Measurements from ENCODE around the gene PEAK1.
A peak's percentile ranks its signal among the peaks of the same experiment; 100 is the strongest.

Gene PEAK1

DNA sequence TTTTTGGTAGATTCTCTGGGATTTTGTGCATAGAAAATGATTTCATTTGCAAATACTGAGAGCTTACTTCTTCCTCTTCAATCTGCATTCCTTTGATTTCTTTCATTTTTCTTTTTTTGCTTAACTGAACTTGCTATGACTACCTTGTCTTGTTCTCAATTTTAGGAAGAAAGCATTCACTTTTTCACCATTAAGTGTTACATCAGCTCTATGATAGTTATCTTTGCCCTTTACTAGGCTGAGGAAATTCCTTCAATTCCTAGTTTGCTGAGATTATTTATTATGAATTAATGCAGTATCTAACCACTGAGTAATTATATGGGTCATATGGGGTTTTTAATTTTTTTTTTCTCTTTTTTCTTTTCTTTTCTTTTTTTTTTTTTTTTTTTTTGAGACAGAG is 172.8 kb downstream of the PEAK1 start:
- no peak overlapping the region for H3K9ac ChIP-seq (ENCODE audit: low read length)
- no peak overlapping the region for H4K12ac ChIP-seq (ENCODE audit: low read depth, low read length)
- H3K23ac ChIP-seq (ENCODE audit: low read length) = no peak overlapping the region
- H3K79me1 ChIP-seq (ENCODE audit: low read length) = no peaks in the 10 kb centered on the region
- H4K91ac ChIP-seq (ENCODE audit: low read depth, low read length) = no peak overlapping the region
- no peak overlapping the region for H3K27ac ChIP-seq (ENCODE audit: low read depth, low read length)
- no peak overlapping the region for H3K4me3 ChIP-seq (ENCODE audit: low read depth, low read length)
- no peaks in the 10 kb centered on the region for H3K9me3 ChIP-seq (ENCODE audit: insufficient read depth, low read depth, low read length)
- H3K36me3 ChIP-seq (ENCODE audit: control insufficient read depth in 1 of 2, insufficient read depth in 2 of 2, low read length in 2 of 2) = no peaks in the 10 kb centered on the region
- no peak overlapping the region for H3K14ac ChIP-seq (ENCODE audit: low read length)
- H3K4me2 ChIP-seq (ENCODE audit: low read length) = no peak overlapping the region
- no peak overlapping the region for H2BK120ac ChIP-seq (ENCODE audit: insufficient read depth, low read length, poor library complexity)
- no peaks in the 10 kb centered on the region for H3K27me3 ChIP-seq (ENCODE audit: insufficient read depth, low read length)
- peak in 1 of 2 donors; percentile 52 for DNase-seq
- no peaks in the 10 kb centered on the region for H3K4me1 ChIP-seq (ENCODE audit: control insufficient read depth in 1 of 2, insufficient read depth in 2 of 2, low read length in 2 of 2)
- no peak overlapping the region for H4K8ac ChIP-seq (ENCODE audit: low read depth, low read length)
- no peak overlapping the region for H2BK5ac ChIP-seq (ENCODE audit: low read depth, low read length, poor library complexity)
- no peak overlapping the region for H2AFZ ChIP-seq (ENCODE audit: insufficient read depth, low read length, poor library complexity)
- H2BK12ac ChIP-seq (ENCODE audit: low read length) = no peak overlapping the region
- H3K79me2 ChIP-seq (ENCODE audit: control insufficient read depth, insufficient read depth, low read length, poor library complexity) = no peaks in the 10 kb centered on the region
- H3K4ac ChIP-seq (ENCODE audit: low read depth, low read length) = no peak overlapping the region
- H2AK5ac ChIP-seq (ENCODE audit: low read length) = no peak overlapping the region
- H3K18ac ChIP-seq (ENCODE audit: low read length) = no peak overlapping the region

DNA sequence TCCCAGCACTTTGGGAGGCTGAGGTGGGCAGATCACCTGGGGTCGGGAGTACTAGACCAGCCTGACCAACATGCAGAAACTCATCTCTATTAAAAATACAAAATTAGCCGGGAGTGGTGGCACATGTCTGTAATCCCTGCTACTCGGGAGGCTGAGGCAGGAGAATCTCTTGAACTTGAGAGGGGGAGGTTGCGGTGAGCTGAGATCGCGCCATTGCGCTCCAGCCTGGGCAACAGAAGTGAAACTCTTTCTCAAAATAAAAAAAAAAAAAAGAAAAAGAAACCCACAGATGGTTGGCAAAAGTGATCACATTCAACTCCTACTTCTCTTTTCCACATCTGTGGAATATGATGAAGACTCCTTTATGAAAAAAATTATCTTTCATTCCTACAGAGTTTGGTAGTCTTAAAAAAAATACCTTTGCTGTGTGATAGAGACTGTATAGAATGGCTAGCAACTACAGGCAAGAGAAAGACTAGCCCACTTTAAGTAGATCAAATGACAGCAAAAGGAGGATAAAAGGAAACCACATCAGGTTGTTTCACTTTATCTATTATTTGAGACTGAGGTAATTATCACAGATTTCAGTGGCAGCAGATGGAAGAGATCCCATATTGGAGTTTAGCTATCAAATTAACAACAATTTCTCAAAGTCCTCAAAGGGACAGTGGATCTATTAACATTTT is 176.0 kb downstream of the PEAK1 start:
- Histone ChIP-seq H3K36me3 (ENCODE audit: control insufficient read depth in 1 of 2, insufficient read depth in 2 of 2, low read length in 2 of 2) (no peaks in the 10 kb centered on the region), H2AFZ (ENCODE audit: insufficient read depth, low read length, poor library complexity) (no peak overlapping the region), H4K91ac (ENCODE audit: low read depth, low read length) (no peak overlapping the region), H3K4ac (ENCODE audit: low read depth, low read length) (no peak overlapping the region), H2BK5ac (ENCODE audit: low read depth, low read length, poor library complexity) (no peak overlapping the region), H3K9ac (ENCODE audit: low read length) (no peak overlapping the region), H3K4me3 (ENCODE audit: low read depth, low read length) (no peak overlapping the region), H3K27me3 (ENCODE audit: insufficient read depth, low read length) (no peaks in the 10 kb centered on the region), H2AK5ac (ENCODE audit: low read length) (no peak overlapping the region), H3K4me2 (ENCODE audit: low read length) (no peak overlapping the region), H3K23ac (ENCODE audit: low read length) (no peak overlapping the region), H3K18ac (ENCODE audit: low read length) (no peak overlapping the region), H4K12ac (ENCODE audit: low read depth, low read length) (no peak overlapping the region), H3K14ac (ENCODE audit: low read length) (no peak overlapping the region), H3K4me1 (ENCODE audit: control insufficient read depth in 1 of 2, insufficient read depth in 2 of 2, low read length in 2 of 2) (no peaks in the 10 kb centered on the region), H3K79me1 (ENCODE audit: low read length) (no peaks in the 10 kb centered on the region), H3K79me2 (ENCODE audit: control insufficient read depth, insufficient read depth, low read length, poor library complexity) (no peaks in the 10 kb centered on the region), H2BK12ac (ENCODE audit: low read length) (no peak overlapping the region), H3K9me3 (ENCODE audit: insufficient read depth, low read depth, low read length) (no peaks in the 10 kb centered on the region), H3K27ac (ENCODE audit: low read depth, low read length) (no peak overlapping the region), H4K8ac (ENCODE audit: low read depth, low read length) (no peak overlapping the region), H2BK120ac (ENCODE audit: insufficient read depth, low read length, poor library complexity) (no peak overlapping the region)
- no CpG with 5 or more reads among the region's 7 CpGs for WGBS (ENCODE audit: extremely low coverage, insufficient coverage, insufficient read length)
- no peak for DNase-seq

GRCh38 chr15:77243135-77243534 is 176.8 kb downstream of the PEAK1 start:
- H2BK5ac ChIP-seq (ENCODE audit: low read depth, low read length, poor library complexity) = no peak overlapping the region
- H3K4me3 ChIP-seq (ENCODE audit: low read depth, low read length) = no peak overlapping the region
- no peaks in the 10 kb centered on the region for H3K79me1 ChIP-seq (ENCODE audit: low read length)
- no peak overlapping the region for H3K9ac ChIP-seq (ENCODE audit: low read length)
- no peak overlapping the region for H3K27ac ChIP-seq (ENCODE audit: low read depth, low read length)
- no peaks in the 10 kb centered on the region for H3K27me3 ChIP-seq (ENCODE audit: insufficient read depth, low read length)
- H3K4ac ChIP-seq (ENCODE audit: low read depth, low read length) = no peak overlapping the region
- no peak overlapping the region for H3K23ac ChIP-seq (ENCODE audit: low read length)
- H3K79me2 ChIP-seq (ENCODE audit: control insufficient read depth, insufficient read depth, low read length, poor library complexity) = no peaks in the 10 kb centered on the region
- no peak overlapping the region for H4K8ac ChIP-seq (ENCODE audit: low read depth, low read length)
- H3K4me1 ChIP-seq (ENCODE audit: control insufficient read depth in 1 of 2, insufficient read depth in 2 of 2, low read length in 2 of 2) = no peaks in the 10 kb centered on the region
- no peak overlapping the region for H3K4me2 ChIP-seq (ENCODE audit: low read length)
- no peak overlapping the region for H3K14ac ChIP-seq (ENCODE audit: low read length)
- H4K12ac ChIP-seq (ENCODE audit: low read depth, low read length) = no peak overlapping the region
- H3K36me3 ChIP-seq (ENCODE audit: control insufficient read depth in 1 of 2, insufficient read depth in 2 of 2, low read length in 2 of 2) = no peaks in the 10 kb centered on the region
- no peak overlapping the region for H3K18ac ChIP-seq (ENCODE audit: low read length)
- H3K9me3 ChIP-seq (ENCODE audit: insufficient read depth, low read depth, low read length) = no peaks in the 10 kb centered on the region
- WGBS (ENCODE audit: extremely low coverage, insufficient coverage, insufficient read length) = 100% methylated on average over 1 of the region's 2 CpGs
- H2BK12ac ChIP-seq (ENCODE audit: low read length) = no peak overlapping the region
- no peak overlapping the region for H2BK120ac ChIP-seq (ENCODE audit: insufficient read depth, low read length, poor library complexity)
- H2AK5ac ChIP-seq (ENCODE audit: low read length) = no peak overlapping the region
- no peak overlapping the region for H2AFZ ChIP-seq (ENCODE audit: insufficient read depth, low read length, poor library complexity)
- H4K91ac ChIP-seq (ENCODE audit: low read depth, low read length) = no peak overlapping the region
- DNase-seq = no peak

- no peak overlapping the region for H3K27ac ChIP-seq (ENCODE audit: low read depth, low read length)
- H3K36me3 ChIP-seq (ENCODE audit: control insufficient read depth in 1 of 2, insufficient read depth in 2 of 2, low read length in 2 of 2) = peaks cover 3 to 10% of the 10 kb centered on the region in 2 experiments
- WGBS (ENCODE audit: extremely low coverage, insufficient coverage, insufficient read length) = no CpG with 5 or more reads among the region's 2 CpGs
- H2BK12ac ChIP-seq (ENCODE audit: low read length) = no peak overlapping the region
- H3K14ac ChIP-seq (ENCODE audit: low read length) = no peak overlapping the region
- no peak overlapping the region for H2AFZ ChIP-seq (ENCODE audit: insufficient read depth, low read length, poor library complexity)
- H3K4me3 ChIP-seq (ENCODE audit: low read depth, low read length) = no peak overlapping the region
- no peaks in the 10 kb centered on the region for H3K27me3 ChIP-seq (ENCODE audit: insufficient read depth, low read length)
- no peak overlapping the region for H3K4me2 ChIP-seq (ENCODE audit: low read length)
- no peak for DNase-seq
- no peak overlapping the region for H4K12ac ChIP-seq (ENCODE audit: low read depth, low read length)
- H3K23ac ChIP-seq (ENCODE audit: low read length) = no peak overlapping the region
- no peak overlapping the region for H3K18ac ChIP-seq (ENCODE audit: low read length)
- H4K91ac ChIP-seq (ENCODE audit: low read depth, low read length) = no peak overlapping the region
- H2AK5ac ChIP-seq (ENCODE audit: low read length) = no peak overlapping the region
- H2BK5ac ChIP-seq (ENCODE audit: low read depth, low read length, poor library complexity) = no peak overlapping the region
- H3K4me1 ChIP-seq (ENCODE audit: control insufficient read depth in 1 of 2, insufficient read depth in 2 of 2, low read length in 2 of 2) = no peaks in the 10 kb centered on the region
- no peaks in the 10 kb centered on the region for H3K79me2 ChIP-seq (ENCODE audit: control insufficient read depth, insufficient read depth, low read length, poor library complexity)
- H4K8ac ChIP-seq (ENCODE audit: low read depth, low read length) = no peak overlapping the region
- H2BK120ac ChIP-seq (ENCODE audit: insufficient read depth, low read length, poor library complexity) = no peak overlapping the region
- peaks cover 7% of the 10 kb centered on the region for H3K9me3 ChIP-seq (ENCODE audit: insufficient read depth, low read depth, low read length)
- no peaks in the 10 kb centered on the region for H3K79me1 ChIP-seq (ENCODE audit: low read length)
- H3K4ac ChIP-seq (ENCODE audit: low read depth, low read length) = no peak overlapping the region
- H3K9ac ChIP-seq (ENCODE audit: low read length) = no peak overlapping the region
These were observed 179.9 kb downstream of the PEAK1 start for GRCh38 chr15:77239882-77240608.

Data from trophoblast cell (in vitro differentiated cells and primary cell).